HUES64 (cell line): Measurements from ENCODE around the gene COA5.

Experiments
- H3K27ac ChIP-seq: 2 replicates; pipeline ENCODE4 v1.7.0; 2013; ENCODE audit warnings: low read depth, low read length, inconsistent platforms
- H3K27me3 ChIP-seq: 2 replicates; pipeline ENCODE4 v1.6.1; 2013; ENCODE audit warnings: mild to moderate bottlenecking, low read length; ENCODE audit not compliant: insufficient read depth
- H3K36me3 ChIP-seq: 2 replicates; pipeline ENCODE4 v1.6.1; 2013; ENCODE audit warnings: mild to moderate bottlenecking, low read length; ENCODE audit not compliant: insufficient read depth
- H3K4me1 ChIP-seq: 2 replicates; pipeline ENCODE4 v1.6.1; 2013; ENCODE audit warnings: mild to moderate bottlenecking, low read length, moderate library complexity; ENCODE audit not compliant: insufficient read depth
- H3K4me3 ChIP-seq: 2 replicates; pipeline ENCODE4 v1.5.1; 2013; ENCODE audit warnings: mild to moderate bottlenecking, low read length, moderate library complexity
- H3K9ac ChIP-seq: 2 replicates; pipeline ENCODE4 v1.6.1; 2013; ENCODE audit warnings: mild to moderate bottlenecking, low read depth, low read length
- H3K9me3 ChIP-seq: 2 replicates; pipeline ENCODE4 v1.6.1; 2013; ENCODE audit warnings: low read depth, low read length; ENCODE audit not compliant: insufficient read depth
- WGBS: fragments of 150-250, 120-280 bp; methylation state at CpG from one replicate; pipeline ENCODE4 v1.1.7; 2013; ENCODE audit warnings: missing lambda C conversion rate; 5-methylcytosine and 5-hydroxymethylcytosine counted together

The COA5 gene

GRCh38 chr2:98561018-98561417 lies 47.3 kb downstream of the COA5 start:
- WGBS = 94% methylated on average over 9 of the region's 9 CpGs
- H3K27ac ChIP-seq = no peak overlapping the region
- no peak overlapping the region for H3K9ac ChIP-seq
- no peaks in the 10 kb centered on the region for H3K9me3 ChIP-seq
- H3K4me1 ChIP-seq = no peaks in the 10 kb centered on the region
- H3K4me3 ChIP-seq = no peak overlapping the region
- H3K36me3 ChIP-seq = peaks cover 66% of the 10 kb centered on the region
- H3K27me3 ChIP-seq = no peaks in the 10 kb centered on the region

GRCh38 chr2:98560256-98560771 lies 48.0 kb downstream of the COA5 start:
- Histone ChIP-seq H3K36me3 (peaks cover 66% of the 10 kb centered on the region), H3K9ac (no peak overlapping the region), H3K4me1 (no peaks in the 10 kb centered on the region)

GRCh38 chr2:98559581-98559980 lies 48.7 kb downstream of the COA5 start:
- Histone ChIP-seq H3K4me3 (no peak overlapping the region), H3K27me3 (no peaks in the 10 kb centered on the region), H3K9ac (no peak overlapping the region), H3K36me3 (peaks cover 66% of the 10 kb centered on the region), H3K4me1 (no peaks in the 10 kb centered on the region), H3K9me3 (no peaks in the 10 kb centered on the region), H3K27ac (no peak overlapping the region)
- WGBS = 97% methylated on average over 3 of the region's 3 CpGs

More at GRCh38 chr2:98560256-98560771, 48.0 kb downstream of the COA5 start:
- 92% methylated on average over 9 of the region's 9 CpGs for WGBS
- no peaks in the 10 kb centered on the region for H3K27me3 ChIP-seq
- no peak overlapping the region for H3K27ac ChIP-seq
- no peak overlapping the region for H3K4me3 ChIP-seq
- no peaks in the 10 kb centered on the region for H3K9me3 ChIP-seq

GRCh38 chr2:98558852-98559530 lies 49.3 kb downstream of the COA5 start:
- Histone ChIP-seq H3K4me3 (no peak overlapping the region), H3K27ac (no peak overlapping the region), H3K9ac (no peak overlapping the region), H3K27me3 (no peaks in the 10 kb centered on the region), H3K4me1 (no peaks in the 10 kb centered on the region), H3K9me3 (no peaks in the 10 kb centered on the region), H3K36me3 (peaks cover 66% of the 10 kb centered on the region)
- 96% methylated on average over 16 of the region's 16 CpGs for WGBS

- 98% methylated on average over 4 of the region's 5 CpGs for WGBS
- no peaks in the 10 kb centered on the region for H3K4me1 ChIP-seq
- H3K27ac ChIP-seq = no peak overlapping the region
- no peaks in the 10 kb centered on the region for H3K27me3 ChIP-seq
- H3K36me3 ChIP-seq = peaks cover 77% of the 10 kb centered on the region
- no peaks in the 10 kb centered on the region for H3K9me3 ChIP-seq
- no peak overlapping the region for H3K4me3 ChIP-seq
- no peak overlapping the region for H3K9ac ChIP-seq
Observed at GRCh38 chr2:98556344-98557033, 51.8 kb downstream of the COA5 start.

- WGBS = 97% methylated on average over 8 of the region's 8 CpGs
- no peaks in the 10 kb centered on the region for H3K27me3 ChIP-seq
- H3K4me3 ChIP-seq = no peak overlapping the region
- no peak overlapping the region for H3K9ac ChIP-seq
- H3K36me3 ChIP-seq = peaks cover 73% of the 10 kb centered on the region
- H3K27ac ChIP-seq = no peak overlapping the region
- H3K4me1 ChIP-seq = no peaks in the 10 kb centered on the region
- H3K9me3 ChIP-seq = no peaks in the 10 kb centered on the region
Observed at GRCh38 chr2:98555696-98556095, 52.6 kb downstream of the COA5 start.

GRCh38 chr2:98554116-98554861 lies 54.0 kb downstream of the COA5 start:
- no peaks in the 10 kb centered on the region for H3K4me1 ChIP-seq
- H3K9ac ChIP-seq = no peak overlapping the region
- no peak overlapping the region for H3K4me3 ChIP-seq
- 95% methylated on average over 10 of the region's 10 CpGs for WGBS
- no peaks in the 10 kb centered on the region for H3K9me3 ChIP-seq
- H3K27ac ChIP-seq = no peak overlapping the region
- peaks cover 73% of the 10 kb centered on the region for H3K36me3 ChIP-seq
- H3K27me3 ChIP-seq = no peaks in the 10 kb centered on the region

GRCh38 chr2:98552499-98553179 lies 55.7 kb downstream of the COA5 start:
- Histone ChIP-seq H3K27me3 (no peaks in the 10 kb centered on the region), H3K4me3 (no peak overlapping the region), H3K9ac (no peak overlapping the region), H3K9me3 (no peaks in the 10 kb centered on the region), H3K4me1 (no peaks in the 10 kb centered on the region), H3K27ac (no peak overlapping the region), H3K36me3 (peaks cover 73% of the 10 kb centered on the region)
- 96% methylated on average over 7 of the region's 7 CpGs for WGBS

- Histone ChIP-seq H3K27ac (no peak overlapping the region), H3K4me3 (no peak overlapping the region), H3K4me1 (no peaks in the 10 kb centered on the region), H3K27me3 (no peaks in the 10 kb centered on the region), H3K36me3 (peaks cover 72% of the 10 kb centered on the region), H3K9ac (no peak overlapping the region), H3K9me3 (no peaks in the 10 kb centered on the region)
- WGBS = 97% methylated on average over 6 of the region's 6 CpGs
Observed at GRCh38 chr2:98551316-98551715, 57.0 kb downstream of the COA5 start.

GRCh38 chr2:98550165-98550564 lies 58.1 kb downstream of the COA5 start:
- 89% methylated on average over 4 of the region's 4 CpGs for WGBS
- no peak overlapping the region for H3K9ac ChIP-seq
- H3K9me3 ChIP-seq = no peaks in the 10 kb centered on the region
- H3K4me3 ChIP-seq = no peak overlapping the region
- no peak overlapping the region for H3K27ac ChIP-seq
- H3K27me3 ChIP-seq = no peaks in the 10 kb centered on the region
- peaks cover 72% of the 10 kb centered on the region for H3K36me3 ChIP-seq
- no peaks in the 10 kb centered on the region for H3K4me1 ChIP-seq
